Osteoblast (primary cell): ENCODE measurements around the gene ESPN. TPM values are rescaled to one million over a fixed set of nuclear protein-coding genes. Genes with fewer than 3 reads are reported as not detected.
A peak's percentile ranks its signal among the peaks of the same experiment; 100 is the strongest.
"Not testable (repeated sequence)": the region's sequence is repeated elsewhere in the genome, so short reads cannot be mapped to it uniquely, and the experiment has no call there.

Experiments
- DNase-seq: peaks from one replicate; pipeline ENCODE4 v3.0.0; 2011; ENCODE audit warnings: low spot score, mixed read lengths; ENCODE audit not compliant: insufficient read length; ENCODE audit errors: missing footprints
- H2AFZ ChIP-seq: 2 replicates; pipeline ENCODE4 v1.6.0; 2011; ENCODE audit warnings: mild to moderate bottlenecking, low read length
- H3K27ac ChIP-seq: 2 replicates; pipeline ENCODE4 v1.5.1; 2011; ENCODE audit warnings: mild to moderate bottlenecking, low read depth, low read length, moderate library complexity
- H3K27me3 ChIP-seq: 2 replicates; pipeline ENCODE4 v1.6.0; 2012; ENCODE audit warnings: mild to moderate bottlenecking, control low read depth, inconsistent platforms, low read length, moderate library complexity; ENCODE audit not compliant: insufficient read depth
- H3K36me3 ChIP-seq: 2 replicates; pipeline ENCODE4 v1.5.1; 2011; ENCODE audit warnings: mild to moderate bottlenecking, low read length, control low read depth, moderate library complexity; ENCODE audit not compliant: insufficient read depth
- H3K4me1 ChIP-seq: 2 replicates; pipeline ENCODE4 v1.5.1; 2011; ENCODE audit warnings: mild to moderate bottlenecking, low read length, control low read depth, moderate library complexity; ENCODE audit not compliant: insufficient read depth
- H3K4me2 ChIP-seq: 2 replicates; pipeline ENCODE4 v1.6.0; 2011; ENCODE audit warnings: mild to moderate bottlenecking, low read length; ENCODE audit not compliant: insufficient read depth
- H3K4me3 ChIP-seq: fragments of 200-600 bp; sonication (generic); 3 replicates; pipeline ENCODE4 v1.5.1; 2012; ENCODE audit warnings: mild to moderate bottlenecking, low read length, inconsistent platforms; ENCODE audit not compliant: insufficient read depth
- H3K79me2 ChIP-seq: 2 replicates; pipeline ENCODE4 v1.6.0; 2012; ENCODE audit warnings: mild to moderate bottlenecking, low read length, control low read depth, inconsistent platforms; ENCODE audit not compliant: insufficient read depth
- H3K9me3 ChIP-seq: 2 replicates; pipeline ENCODE4 v1.5.1; 2011; ENCODE audit warnings: low read depth, low read length, control low read depth
- H4K20me1 ChIP-seq: 2 replicates; pipeline ENCODE4 v1.6.0; 2012; ENCODE audit warnings: mild to moderate bottlenecking, low read length, control low read depth; ENCODE audit not compliant: insufficient read depth
- CTCF ChIP-seq: IDR thresholded peaks from 2 replicates; pipeline ENCODE4 v1.5.1; 2011; ENCODE audit warnings: mild to moderate bottlenecking, low read depth, low read length, moderate library complexity; ENCODE audit errors: extremely low read depth
- total RNA-seq: library from RNA; depleted of rRNA; stranded (reverse); fragments of >200 nt; gene quantifications from 2 replicates; pipeline ENCODE4 v1.2.3, GENCODE V29; 2012

ESPN gene
- total RNA-seq, 1 donor = not detected

DNA sequence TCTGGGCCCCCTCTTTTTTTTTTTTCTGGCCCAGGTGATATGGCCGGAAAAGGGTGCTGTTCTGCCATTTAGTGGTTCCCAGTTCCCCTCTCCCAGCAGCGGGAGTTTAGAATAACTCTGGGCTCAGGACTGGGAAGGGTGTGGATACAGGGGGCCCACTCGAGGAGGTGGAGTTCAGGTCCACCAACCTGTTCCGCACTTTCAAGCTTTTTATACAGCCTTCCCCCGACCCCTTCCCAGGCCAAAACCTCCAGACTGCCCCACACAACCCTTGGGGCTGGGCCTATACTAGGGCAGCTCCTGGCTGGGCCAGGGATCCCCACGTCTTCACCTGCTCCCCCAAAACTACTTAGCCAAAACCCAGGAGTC lies 66.5 kb downstream of the ESPN start:
- Histone ChIP-seq H3K79me2 (peaks cover 3% of the 10 kb centered on the region), H3K27ac (peak overlapping the region; percentile 70), H3K4me1 (peaks cover 33% of the 10 kb centered on the region), H2AFZ (peak overlapping the region; percentile 80), H3K36me3 (no peaks in the 10 kb centered on the region), H4K20me1 (peaks cover 20% of the 10 kb centered on the region), H3K4me2 (peak overlapping the region; percentile 97), H3K9me3 (no peaks in the 10 kb centered on the region), H3K27me3 (no peaks in the 10 kb centered on the region), H3K4me3 (peak overlapping the region; percentile 92)
- no peak for DNase-seq
- TF ChIP-seq CTCF = no peak

DNA sequence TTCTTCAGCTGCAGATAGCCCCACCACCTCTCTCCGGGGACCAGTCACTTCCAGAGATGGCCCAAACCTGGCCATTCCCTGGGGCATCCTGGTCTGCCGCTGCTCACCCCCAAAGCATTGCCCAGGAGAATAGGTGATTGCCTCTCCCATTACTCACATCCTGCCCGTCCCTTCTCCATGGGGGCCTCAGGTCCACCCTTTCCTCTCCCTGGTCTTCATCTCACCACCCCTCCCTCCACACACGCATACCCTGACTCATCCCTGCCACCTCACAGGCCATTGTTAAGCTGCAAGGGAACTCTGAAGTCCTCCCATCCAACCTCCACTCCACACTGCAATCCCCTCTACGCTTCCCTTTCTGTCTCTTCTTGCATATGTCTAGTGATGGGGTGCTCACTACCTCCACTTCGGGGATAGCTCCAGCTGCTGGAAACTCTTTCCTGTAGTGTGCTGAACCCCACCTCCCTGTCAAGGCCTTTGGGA lies 66.9 kb downstream of the ESPN start, which contains the start of gene PLEKHG5:
Gene PLEKHG5, minus strand, starts transcription at position 188 of the 483 bp plus-strand sequence. CDS start 14,096 bp downstream, outside the sequence.
- Histone ChIP-seq H3K4me1 (peaks cover 34% of the 10 kb centered on the region), H2AFZ (peak within 1 kb of the TSS; percentile 80), H3K79me2 (peaks cover 3% of the 10 kb centered on the region), H3K36me3 (no peaks in the 10 kb centered on the region), H4K20me1 (peaks cover 17% of the 10 kb centered on the region), H3K9me3 (no peaks in the 10 kb centered on the region), H3K4me2 (peak within 1 kb of the TSS; percentile 97), H3K27ac (peak within 1 kb of the TSS; percentile 70), H3K27me3 (no peaks in the 10 kb centered on the region), H3K4me3 (peak within 1 kb of the TSS; percentile 92)
- peak; percentile 94 for DNase-seq
- no peak for TF ChIP-seq CTCF

DNA sequence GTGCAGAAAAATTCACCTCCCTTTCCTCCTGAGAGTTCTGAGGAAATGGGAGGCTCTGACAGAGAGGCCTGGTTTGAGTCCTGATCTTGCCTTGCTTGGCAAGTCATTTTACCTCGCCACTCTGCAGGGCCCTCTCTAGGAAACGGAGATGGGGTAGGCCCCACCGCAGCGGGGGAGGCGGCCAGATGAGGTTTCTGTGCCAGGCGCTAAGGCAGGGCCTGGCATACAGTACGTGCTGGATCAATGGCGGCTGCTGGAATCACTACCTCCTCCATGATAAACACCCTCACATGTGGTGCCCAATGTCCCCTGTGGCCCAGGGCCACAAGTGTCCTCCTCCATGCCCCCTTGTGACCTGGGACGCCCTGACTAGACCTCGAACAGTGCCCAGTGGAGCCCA lies 67.4 kb downstream of the ESPN start:
- TF ChIP-seq CTCF = no peak
- no peaks in the 10 kb centered on the region for H3K36me3 ChIP-seq
- H3K4me2 ChIP-seq = peak overlapping the region; percentile 97
- peak overlapping the region; percentile 70 for H3K27ac ChIP-seq
- no peak overlapping the region for H3K4me3 ChIP-seq
- H3K79me2 ChIP-seq = peaks cover 3% of the 10 kb centered on the region
- DNase-seq = no peak
- H3K9me3 ChIP-seq = no peaks in the 10 kb centered on the region
- H3K4me1 ChIP-seq = peaks cover 34% of the 10 kb centered on the region
- H3K27me3 ChIP-seq = no peaks in the 10 kb centered on the region
- H4K20me1 ChIP-seq = peaks cover 14% of the 10 kb centered on the region
- H2AFZ ChIP-seq = no peak overlapping the region

- H3K27me3 ChIP-seq, H3K27ac ChIP-seq, H3K4me3 ChIP-seq, DNase-seq, H3K79me2 ChIP-seq, H3K9me3 ChIP-seq, H3K4me2 ChIP-seq, H4K20me1 ChIP-seq, H3K36me3 ChIP-seq, H2AFZ ChIP-seq: not testable (repeated sequence)
- H3K4me1 ChIP-seq = peaks cover 34% of the 10 kb centered on the region
Observed at GRCh38 chr1:6493834-6494223, 69.3 kb downstream of the ESPN start.
